ENCODE data around the gene HCN3.

HCN3 gene

GRCh38 chr1:155254714-155255242, 22.5 kb upstream of the HCN3 start:
- DNase-seq = no peak

GRCh38 chr1:155255243-155256007, 21.8 kb upstream of the HCN3 start, which contains the start of gene ENTREP3:
ENTREP3 (minus strand) TSS chr1:155255483; CDS start chr1:155254877, 606 bp downstream.
- DNase-seq = peak; percentile 62

- no peak for DNase-seq
Measured at GRCh38 chr1:155256058-155256852, 21.0 kb upstream of the HCN3 start.

GRCh38 chr1:155260276-155260675, 17.0 kb upstream of the HCN3 start:
- DNase-seq = no peak

- DNase-seq = peak; percentile 48
Measured at GRCh38 chr1:155261493-155261851, 15.8 kb upstream of the HCN3 start.

- peak; percentile 97 for DNase-seq
Measured at GRCh38 chr1:155261852-155262673, 15.2 kb upstream of the HCN3 start, which contains the start of gene SCAMP3. SCAMP3 (minus strand) TSS chr1:155262360; CDS start chr1:155262151, 209 bp downstream.

GRCh38 chr1:155263067-155263466, 14.2 kb upstream of the HCN3 start:
- no peak for DNase-seq

GRCh38 chr1:155266553-155266952, 10.7 kb upstream of the HCN3 start:
- DNase-seq = no peak

- no peak for DNase-seq
Measured at GRCh38 chr1:155267373-155267772, 9.9 kb upstream of the HCN3 start.

- no peak for DNase-seq
Measured at GRCh38 chr1:155268630-155269029, 8.6 kb upstream of the HCN3 start.

GRCh38 chr1:155269381-155269780, 7.9 kb upstream of the HCN3 start:
- DNase-seq = no peak

GRCh38 chr1:155272466-155273342, 4.6 kb upstream of the HCN3 start:
- DNase-seq = peak; percentile 77

GRCh38 chr1:155273343-155274245, 3.7 kb upstream of the HCN3 start, which contains the start of gene CLK2:
CLK2 (minus strand) TSS chr1:155273504; CDS start chr1:155270977, 2,527 bp downstream.
- peak; percentile 90 for DNase-seq

- DNase-seq = peak; percentile 68
Measured at GRCh38 chr1:155277902-155278688, 832 bp downstream of the HCN3 start.

GRCh38 chr1:155278689-155279160, 1.5 kb downstream of the HCN3 start:
- DNase-seq = no peak

GRCh38 chr1:155279268-155279667, 2.0 kb downstream of the HCN3 start:
- DNase-seq = no peak

- no peak for DNase-seq
Measured at GRCh38 chr1:155282488-155283091, 5.3 kb downstream of the HCN3 start.

- DNase-seq = no peak
Measured at GRCh38 chr1:155284476-155284875, 7.2 kb downstream of the HCN3 start.

- no peak for DNase-seq
Measured at GRCh38 chr1:155285063-155285462, 7.8 kb downstream of the HCN3 start.

Measured in NCI-H510A treated with DMSO at 0.1 percent for 48 hours (cell line).